ENCODE results near the gene TCF4. TPM values are rescaled to one million over a fixed set of nuclear protein-coding genes. Genes with fewer than 3 reads are reported as not detected.

TCF4 gene
- 11.5 and 14.7 TPM in 2 replicates for total RNA-seq (2014; rRNA removed; shearing (Covaris generic))
- 5.3 and 6.0 TPM in 2 replicates for polyA plus RNA-seq (2015; cell fraction: cytosol; rRNA removed)
- 14.3 and 15.4 TPM in 2 replicates for polyA plus RNA-seq (2015; cell fraction: nucleus; rRNA removed)

- DNase-seq (ENCODE audit: low read depth), result peak; percentile 7
These were observed at the start of gene TCF4 for GRCh38 chr18:55588111-55588869. Gene TCF4, minus strand, starts transcription at chr18:55588192. Its CDS starts 1,076 bp downstream, at chr18:55587116.

GRCh38 chr18:55637204-55637603, 49.2 kb upstream of the TCF4 start:
- no peak for DNase-seq (ENCODE audit: low read depth)

GRCh38 chr18:55635439-55635838, 47.4 kb upstream of the TCF4 start:
- no peak for DNase-seq (ENCODE audit: low read depth)

- DNase-seq (ENCODE audit: low read depth), result peak; percentile 86
These were observed 46.6 kb upstream of the TCF4 start for GRCh38 chr18:55634545-55634944.

DNA sequence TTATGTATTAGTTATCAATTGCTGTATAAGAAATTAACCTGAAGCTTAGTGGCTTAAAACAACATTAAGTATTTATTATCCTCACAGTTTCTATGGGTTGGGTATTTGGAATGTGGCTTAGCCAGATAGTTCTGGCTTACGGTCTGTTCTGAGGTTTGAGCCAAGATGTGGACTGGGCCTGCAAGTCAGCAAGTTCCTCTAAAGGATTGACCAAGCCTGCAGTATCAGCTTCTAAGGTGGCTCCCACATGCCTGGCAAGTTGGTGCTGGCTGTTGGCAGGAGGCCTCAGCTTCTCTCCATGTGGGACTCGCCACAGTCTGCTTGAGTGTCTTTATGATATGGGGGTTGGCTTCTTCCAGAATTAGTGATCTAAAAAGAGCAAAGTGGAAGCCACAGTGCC, 45.0 kb upstream of the TCF4 start:
- DNase-seq (ENCODE audit: low read depth), result no peak

DNA sequence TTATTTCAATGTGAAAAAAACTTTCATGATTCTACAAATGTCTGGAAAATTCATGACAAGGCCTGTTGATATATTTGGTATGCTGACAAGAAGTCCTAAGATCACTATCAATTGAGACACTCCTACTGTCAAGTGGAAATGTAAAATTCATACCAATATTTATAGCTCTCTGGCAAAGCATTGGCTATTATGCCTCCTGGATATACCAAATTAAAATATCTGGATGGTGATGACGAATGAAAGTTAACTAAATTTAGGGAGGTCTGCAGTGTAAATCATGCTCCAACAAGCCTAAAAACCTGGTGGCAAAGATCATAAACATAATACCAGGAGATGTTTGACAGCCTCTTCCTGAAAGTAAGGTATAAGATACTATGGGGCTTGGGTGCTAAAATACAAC, 41.1 kb upstream of the TCF4 start:
- no peak for DNase-seq (ENCODE audit: low read depth)

DNA sequence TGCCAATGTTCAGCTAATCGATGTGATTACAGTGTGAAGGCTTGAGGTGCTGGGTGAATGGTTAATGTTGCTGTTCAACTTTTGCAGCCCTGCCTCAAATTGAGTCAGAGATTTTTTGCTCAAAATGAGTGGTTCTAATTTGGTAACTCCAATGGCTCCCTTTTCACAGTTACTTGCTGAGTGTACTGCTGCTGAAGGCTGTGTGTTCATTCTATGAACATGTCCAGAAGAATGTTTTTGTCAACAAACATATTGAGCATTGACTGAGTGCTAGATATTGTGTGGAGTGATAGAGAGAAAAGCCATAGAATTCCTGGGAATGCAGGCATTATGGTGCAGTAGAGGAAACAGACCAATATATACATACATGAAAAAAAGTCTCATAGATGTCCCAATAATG, 39.0 kb upstream of the TCF4 start:
- no peak for DNase-seq (ENCODE audit: low read depth)

- no peak for DNase-seq (ENCODE audit: low read depth)
These were observed 37.9 kb upstream of the TCF4 start for GRCh38 chr18:55625901-55626300.

DNA sequence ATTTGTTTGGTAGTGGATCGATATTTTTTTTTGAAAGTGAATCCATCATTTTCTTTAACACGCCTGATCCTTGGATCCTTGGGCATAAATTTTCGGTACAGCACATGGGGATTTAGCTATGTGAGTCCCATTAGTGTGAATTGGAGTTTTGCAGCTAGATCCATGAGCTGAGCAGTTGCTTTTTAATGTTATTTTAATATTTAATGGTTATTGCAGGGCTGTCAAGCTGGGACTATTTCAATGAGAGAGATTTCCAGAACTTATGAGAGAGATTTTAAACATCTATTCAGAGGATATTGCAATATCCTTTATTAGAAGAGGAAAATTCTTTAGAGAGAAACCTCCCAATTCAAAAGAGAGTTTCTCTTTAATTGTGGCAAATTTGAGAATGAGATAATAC, 35.6 kb upstream of the TCF4 start:
- DNase-seq (ENCODE audit: low read depth), result no peak

- no peak for DNase-seq (ENCODE audit: low read depth)
These were observed 22.5 kb upstream of the TCF4 start for GRCh38 chr18:55610506-55610905.

GRCh38 chr18:55609160-55609825, 21.3 kb upstream of the TCF4 start:
- no peak for DNase-seq (ENCODE audit: low read depth)

DNA sequence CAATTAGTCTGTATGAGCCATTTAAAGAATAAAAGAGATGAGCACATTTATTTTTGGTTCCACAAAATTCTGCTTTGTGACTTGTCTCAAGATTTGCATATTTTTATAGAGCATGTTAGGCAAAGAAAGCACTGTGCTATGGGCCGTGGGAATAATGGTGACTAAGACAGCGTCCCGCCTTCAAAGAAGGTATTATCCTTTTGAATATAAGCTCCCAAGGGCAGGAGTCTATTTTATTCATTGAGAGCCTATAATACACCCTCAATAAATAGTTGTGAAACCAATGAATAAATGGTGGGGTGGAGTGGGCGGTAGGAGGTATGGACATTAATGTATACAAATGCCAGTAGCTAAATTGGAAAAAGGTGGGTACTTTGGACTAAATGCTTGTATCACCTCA, 20.5 kb upstream of the TCF4 start:
- no peak for DNase-seq (ENCODE audit: low read depth)

GRCh38 chr18:55607773-55608172, 19.8 kb upstream of the TCF4 start:
- DNase-seq (ENCODE audit: low read depth), result no peak

- DNase-seq (ENCODE audit: low read depth), result no peak
These were observed 17.8 kb upstream of the TCF4 start for GRCh38 chr18:55605733-55606338.

GRCh38 chr18:55603775-55604174, 15.8 kb upstream of the TCF4 start:
- no peak for DNase-seq (ENCODE audit: low read depth)

GRCh38 chr18:55593888-55594287, 5.9 kb upstream of the TCF4 start:
- DNase-seq (ENCODE audit: low read depth), result no peak

DNA sequence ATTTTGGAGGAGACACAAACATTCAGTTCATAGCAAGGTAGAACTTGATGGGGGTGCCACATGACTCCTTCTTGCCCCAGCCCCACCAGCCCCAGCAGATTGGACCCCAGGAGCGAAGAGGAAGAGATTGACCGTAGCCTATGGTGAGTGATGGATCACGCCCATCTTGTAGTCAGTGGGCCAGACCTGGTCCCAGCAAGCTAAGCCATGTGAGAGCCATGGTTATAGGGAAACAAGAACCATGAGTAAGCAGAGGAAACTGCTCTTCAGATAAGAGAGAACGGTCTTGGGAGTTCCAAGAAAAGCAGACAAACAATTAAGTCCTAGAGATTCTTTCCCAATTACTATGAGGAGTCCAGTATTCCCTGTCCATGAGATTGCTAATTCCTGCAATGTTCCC, 4.6 kb upstream of the TCF4 start:
- DNase-seq (ENCODE audit: low read depth), result no peak

DNA sequence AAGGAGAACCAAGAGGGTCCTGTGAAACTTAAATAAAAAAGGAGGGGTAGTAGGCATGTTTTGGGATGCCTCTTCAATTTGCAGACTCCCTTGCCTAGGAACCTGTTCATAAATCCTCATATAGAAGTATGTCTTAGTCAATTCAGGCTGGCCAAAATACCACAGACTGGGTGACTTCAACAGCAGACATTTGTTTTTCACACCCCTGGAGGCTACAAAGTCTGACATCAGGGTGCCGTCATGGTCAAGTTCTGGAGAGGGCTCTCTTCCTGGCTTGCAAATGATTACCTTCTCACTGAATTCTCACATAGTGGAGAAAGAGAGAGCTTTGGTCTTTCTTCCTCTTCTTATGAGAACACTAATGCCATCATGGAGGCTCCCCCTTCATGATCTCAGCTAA, 4.1 kb upstream of the TCF4 start:
- no peak for DNase-seq (ENCODE audit: low read depth)

GRCh38 chr18:55589625-55590291, 1.8 kb upstream of the TCF4 start:
- DNase-seq (ENCODE audit: low read depth), result no peak

DNA sequence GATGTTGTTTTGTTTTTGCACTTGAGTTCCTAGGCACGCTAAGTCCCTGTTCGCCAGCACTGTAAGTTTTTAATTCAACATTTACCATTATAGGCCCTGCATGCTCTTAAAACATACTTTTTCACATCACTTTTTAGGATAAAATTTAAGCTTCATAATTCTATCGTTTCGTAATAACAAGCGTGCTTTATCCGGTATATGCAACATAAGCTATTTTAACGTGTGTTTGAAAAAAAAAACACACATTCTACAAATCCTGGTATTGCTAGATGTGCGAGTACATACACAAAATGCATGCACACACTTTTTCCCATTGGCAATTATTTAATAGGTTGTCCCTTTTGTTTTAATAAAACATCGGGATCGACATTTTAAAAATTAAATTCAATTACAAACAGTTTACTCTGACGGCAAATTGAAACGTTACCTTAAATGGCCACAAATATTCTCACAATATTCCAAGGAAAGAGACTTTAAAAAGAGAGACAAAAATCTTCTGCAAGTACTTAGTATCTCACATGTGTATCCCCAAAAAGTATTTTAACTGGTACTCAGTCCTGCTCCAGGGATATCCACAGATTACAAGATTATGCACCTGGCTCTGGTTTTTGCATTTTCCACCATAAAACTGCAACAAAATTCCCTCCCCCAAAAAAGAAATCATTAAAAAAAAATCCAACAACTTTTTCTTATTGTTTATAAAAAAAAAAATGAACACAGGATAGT, 1.0 kb upstream of the TCF4 start:
- DNase-seq (ENCODE audit: low read depth), result no peak
